NCI-H1694 treated with DMSO at 0.1 percent for 48 hours (cell line): ENCODE results near the gene KLF15.

ENCODE experiments used
- DNase-seq: peaks from one replicate; lab custom pipeline; 2025; lab: John Stamatoyannopoulos, UW

KLF15 gene

DNA sequence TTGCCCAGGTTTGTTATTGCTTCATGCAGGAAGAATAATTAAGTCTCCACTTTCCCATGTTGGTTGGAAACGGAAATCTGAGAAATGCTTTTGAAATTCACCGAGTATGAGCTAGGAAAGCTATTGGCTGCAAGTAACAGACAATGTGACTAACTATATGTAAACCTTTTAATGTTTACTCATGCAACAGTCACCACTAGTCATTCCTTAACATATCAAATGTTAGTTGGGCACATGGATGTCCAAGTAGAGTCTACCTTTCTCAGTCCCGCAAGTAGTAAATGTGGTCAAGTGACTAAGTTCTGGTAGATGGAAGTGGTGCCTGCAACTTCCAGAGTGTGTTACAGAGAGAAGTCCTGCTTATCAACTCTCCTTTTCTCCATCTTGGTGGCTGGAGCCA, 52.5 kb downstream of the KLF15 start:
- DNase-seq: no peak

DNA sequence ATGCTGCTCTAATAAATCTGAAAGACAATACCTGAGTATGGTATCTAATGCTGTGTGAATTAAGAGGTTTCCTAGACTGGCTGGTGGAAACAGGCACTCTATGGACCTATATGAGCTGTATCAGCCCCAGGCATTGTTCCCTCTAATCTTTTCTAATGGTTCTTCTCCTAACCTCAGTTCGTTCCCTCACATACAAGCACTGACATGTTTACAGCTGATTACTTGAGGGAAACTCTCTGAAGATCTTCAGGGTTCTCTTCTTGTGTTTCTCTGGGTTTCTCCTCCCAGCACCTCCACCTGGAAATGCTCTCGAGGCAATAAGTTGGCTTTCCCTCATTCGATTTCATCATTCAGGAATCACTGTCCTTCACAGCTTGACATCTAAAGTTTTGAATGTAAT, 52.9 kb downstream of the KLF15 start:
- DNase-seq: no peak

DNA sequence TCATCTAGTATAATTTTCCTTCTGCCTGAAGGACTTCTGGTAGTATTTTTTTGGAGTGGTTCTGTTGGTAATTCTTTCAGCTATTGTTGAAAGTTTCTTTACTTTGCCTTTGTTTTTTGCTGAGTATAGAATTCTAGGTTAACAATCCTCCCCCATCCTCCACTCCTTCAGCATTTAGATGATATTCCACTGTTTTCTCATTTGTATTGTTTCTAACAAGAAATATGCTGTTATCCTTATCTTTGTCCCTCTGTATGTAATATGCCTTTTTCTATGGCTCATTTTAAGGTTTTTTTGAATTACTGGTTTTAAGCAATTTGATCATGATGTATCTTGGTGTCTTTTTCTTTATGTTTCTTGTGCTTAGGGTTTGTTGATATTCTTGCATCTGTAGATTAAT, 53.9 kb downstream of the KLF15 start:
- no peak for DNase-seq

DNA sequence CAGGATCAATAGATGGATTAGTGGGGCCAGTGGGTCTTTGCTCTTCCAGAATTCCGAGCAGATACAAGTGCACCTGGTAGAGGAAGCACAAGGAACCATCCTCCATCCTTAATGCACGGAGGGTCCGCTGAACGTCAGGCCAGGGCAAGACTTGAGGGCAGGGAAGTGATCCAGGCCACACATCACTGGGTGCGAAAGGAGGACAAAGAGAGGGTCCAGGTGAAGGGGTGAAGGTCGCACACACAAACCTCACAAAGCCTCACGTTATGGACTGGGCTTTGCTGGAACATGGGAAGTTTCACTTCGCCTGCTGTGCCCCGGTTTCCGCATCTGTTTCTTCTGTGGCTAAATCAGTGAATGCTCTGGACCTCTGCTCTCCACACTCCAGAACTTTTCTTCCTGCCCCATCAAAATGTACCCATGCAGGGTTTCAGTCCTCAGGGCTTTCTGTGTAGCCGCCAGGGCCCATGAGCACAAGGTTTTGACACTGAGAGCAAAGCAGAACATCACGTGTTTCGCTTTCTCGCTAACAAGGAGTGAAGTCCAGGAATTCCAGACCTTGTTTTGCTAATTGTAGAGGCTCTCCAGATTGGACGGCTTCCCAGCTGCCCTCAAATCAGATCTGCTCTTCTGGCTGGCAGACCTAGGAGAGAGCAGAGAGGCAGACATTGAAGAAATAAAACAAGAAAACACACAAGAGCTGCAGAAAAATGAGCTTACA, 56.3 kb downstream of the KLF15 start:
- no peak for DNase-seq

DNA sequence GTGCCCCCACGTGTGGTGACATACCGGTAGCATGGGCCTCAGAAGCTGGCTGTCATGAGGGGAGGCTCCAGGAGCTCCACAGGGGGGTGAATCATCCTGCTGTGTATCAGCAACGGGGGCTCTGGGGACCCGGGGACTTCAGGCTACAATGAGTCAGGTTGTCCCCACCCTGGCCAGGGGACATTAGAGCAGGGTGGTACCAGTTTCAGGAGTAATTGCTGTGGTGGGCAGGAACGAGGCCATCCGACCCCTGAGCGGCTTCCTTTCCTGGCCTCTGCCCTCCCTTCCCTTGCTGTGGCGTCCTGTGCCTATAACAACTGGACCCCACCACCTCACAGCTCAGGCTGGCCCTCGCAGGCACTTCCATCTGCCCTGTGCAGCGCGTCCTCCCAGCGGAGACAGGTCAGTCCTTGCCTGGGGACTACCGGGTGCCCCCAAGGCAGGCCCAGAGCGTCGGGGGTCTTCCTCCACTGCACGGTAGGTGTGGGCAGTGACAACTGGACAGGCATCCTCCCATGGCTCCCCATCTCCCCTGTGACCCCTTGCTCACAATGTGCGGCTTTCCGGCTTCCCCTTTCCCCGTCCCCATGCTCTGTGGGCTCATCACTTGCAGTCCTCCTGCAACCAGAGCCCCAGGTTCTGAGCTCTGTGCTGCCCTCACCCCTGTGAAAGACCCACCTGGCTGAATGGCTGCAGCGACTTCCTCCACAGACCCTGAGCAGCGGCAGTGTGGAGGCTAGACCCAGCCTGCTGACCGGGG, 57.0 kb downstream of the KLF15 start:
- no peak for DNase-seq

DNA sequence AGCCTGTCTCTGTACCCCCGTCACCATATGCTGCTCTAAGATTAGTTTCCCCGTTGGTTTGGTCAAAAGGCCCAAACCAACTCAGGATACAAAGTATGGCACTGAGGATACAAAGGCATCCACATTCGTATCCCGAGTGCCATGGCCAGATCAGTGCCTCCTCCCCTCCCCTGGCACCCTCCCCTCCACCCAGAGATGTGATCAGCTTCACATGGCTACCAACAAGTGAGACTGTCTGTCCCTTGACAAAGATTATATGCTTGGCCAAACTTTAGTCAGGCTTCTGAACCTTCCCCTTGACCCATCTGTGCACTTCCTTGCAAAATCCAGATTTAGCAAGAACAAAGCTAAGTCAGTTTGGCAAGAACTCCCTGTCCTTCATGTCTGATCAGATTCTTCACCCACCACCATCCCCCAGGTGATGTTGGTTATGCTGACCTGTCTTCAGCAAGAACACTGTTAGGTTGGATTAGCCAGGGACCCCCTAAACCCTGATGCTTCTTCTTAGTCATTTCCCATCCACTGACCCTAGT, 61.7 kb downstream of the KLF15 start:
- DNase-seq: no peak

DNA sequence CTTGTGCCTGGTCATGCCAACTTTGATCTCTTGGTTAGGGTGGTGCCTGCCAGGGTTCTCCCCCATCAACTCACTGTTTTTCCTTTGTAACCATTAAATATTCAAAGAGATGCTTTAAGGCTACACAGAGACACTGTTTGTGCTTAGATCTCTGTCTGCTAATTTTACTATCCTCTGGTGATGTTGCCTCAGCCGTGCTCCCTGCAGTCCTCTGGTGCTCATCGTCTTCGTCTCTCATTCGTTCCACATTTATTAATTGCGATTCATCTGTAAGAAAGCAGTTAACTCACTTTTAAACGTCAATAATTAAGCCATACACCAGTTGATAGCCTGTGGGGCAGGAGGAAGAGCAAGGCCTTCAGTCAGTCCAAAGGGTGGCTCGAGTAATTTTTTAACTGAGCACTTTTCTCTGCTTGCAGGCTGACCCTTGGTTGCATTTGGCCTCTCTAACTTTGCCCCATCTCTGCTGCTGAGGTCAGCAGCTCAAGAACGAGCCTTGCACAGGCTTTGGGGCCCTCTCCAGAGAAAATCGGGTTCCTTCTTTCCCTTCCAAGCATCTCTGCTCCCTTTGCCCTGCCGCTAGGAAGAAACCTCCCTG, 62.9 kb downstream of the KLF15 start:
- no peak for DNase-seq

DNA sequence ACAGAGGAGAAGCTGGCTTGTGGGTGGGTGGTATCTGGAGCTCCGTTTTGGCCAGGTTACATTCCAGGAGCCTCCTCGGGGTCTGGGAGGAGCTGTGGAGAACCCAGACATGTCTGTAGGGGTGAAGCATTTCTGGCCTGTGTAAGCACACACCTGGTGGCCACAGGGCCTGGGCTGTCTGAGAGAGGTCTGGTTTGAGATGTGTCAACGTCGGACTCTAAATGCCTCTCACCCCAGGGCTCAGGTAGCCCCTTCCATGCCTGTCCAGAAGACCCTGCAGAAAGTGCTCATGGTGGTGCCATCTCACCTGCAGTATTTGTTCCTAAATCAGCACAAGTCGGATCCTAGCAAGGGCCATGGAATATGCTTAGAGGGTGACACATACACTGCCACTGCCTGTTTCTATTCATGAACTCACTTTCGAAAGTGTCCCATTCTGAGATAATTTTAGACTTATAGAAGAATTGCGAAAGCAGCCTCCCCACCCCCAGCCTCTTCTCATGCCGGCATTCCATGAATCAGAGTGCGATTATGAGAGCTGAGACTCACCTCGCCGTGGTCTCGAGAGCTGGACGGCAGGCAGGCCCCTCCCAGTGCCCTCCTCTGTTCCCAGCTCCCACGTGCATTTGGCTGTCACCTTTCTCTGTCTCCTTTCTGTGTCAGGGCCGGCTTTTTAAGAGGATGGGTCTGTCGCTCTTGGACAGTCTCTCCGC, 63.7 kb downstream of the KLF15 start:
- no peak for DNase-seq
